CD4-positive, alpha-beta T cell treated with Interleukin-6 for 4 hours (primary cell): ENCODE data around the gene MYO10.

Experiments used
- DNase-seq: peaks from one replicate; pipeline ENCODE4 v3.0.0-alpha.2; 2020; ENCODE audit warnings: mixed read lengths

The MYO10 gene

GRCh38 chr5:16943846-16944678 lies 8.0 kb upstream of the MYO10 start:
- no peak for DNase-seq

GRCh38 chr5:16937503-16938161 lies 1.5 kb upstream of the MYO10 start:
- no peak for DNase-seq

GRCh38 chr5:16936989-16937438 lies 926 bp upstream of the MYO10 start:
- DNase-seq = no peak

GRCh38 chr5:16935231-16936149 lies 598 bp downstream of the MYO10 start:
- DNase-seq = peak; percentile 18

GRCh38 chr5:16934677-16935153 lies 1.4 kb downstream of the MYO10 start:
- DNase-seq = no peak

- DNase-seq = peak; percentile 10
These were observed 2.0 kb downstream of the MYO10 start for GRCh38 chr5:16934123-16934522.

- no peak for DNase-seq
These were observed 2.8 kb downstream of the MYO10 start for GRCh38 chr5:16933337-16933736.

- no peak for DNase-seq
These were observed 3.7 kb downstream of the MYO10 start for GRCh38 chr5:16932401-16932800.

GRCh38 chr5:16931334-16932110 lies 4.6 kb downstream of the MYO10 start:
- DNase-seq = no peak

GRCh38 chr5:16930496-16930895 lies 5.6 kb downstream of the MYO10 start:
- no peak for DNase-seq

GRCh38 chr5:16929831-16930230 lies 6.3 kb downstream of the MYO10 start:
- DNase-seq = no peak

- no peak for DNase-seq
These were observed 6.7 kb downstream of the MYO10 start for GRCh38 chr5:16929347-16929746.

- DNase-seq = no peak
These were observed 8.5 kb downstream of the MYO10 start for GRCh38 chr5:16927613-16928012.

- no peak for DNase-seq
These were observed 9.7 kb downstream of the MYO10 start for GRCh38 chr5:16926417-16926816.

- DNase-seq = no peak
These were observed 11.9 kb downstream of the MYO10 start for GRCh38 chr5:16924206-16924605.

GRCh38 chr5:16922430-16922829 lies 13.7 kb downstream of the MYO10 start:
- no peak for DNase-seq

GRCh38 chr5:16921211-16921610 lies 14.9 kb downstream of the MYO10 start:
- no peak for DNase-seq

GRCh38 chr5:16920109-16920816 lies 15.8 kb downstream of the MYO10 start:
- no peak for DNase-seq

GRCh38 chr5:16918891-16919671 lies 17.0 kb downstream of the MYO10 start:
- no peak for DNase-seq

- DNase-seq = no peak
These were observed 17.9 kb downstream of the MYO10 start for GRCh38 chr5:16918156-16918555.
